ENCODE measurements around the gene SAMD3.
A peak's percentile ranks its signal among the peaks of the same experiment; 100 is the strongest.

Gene SAMD3

DNA sequence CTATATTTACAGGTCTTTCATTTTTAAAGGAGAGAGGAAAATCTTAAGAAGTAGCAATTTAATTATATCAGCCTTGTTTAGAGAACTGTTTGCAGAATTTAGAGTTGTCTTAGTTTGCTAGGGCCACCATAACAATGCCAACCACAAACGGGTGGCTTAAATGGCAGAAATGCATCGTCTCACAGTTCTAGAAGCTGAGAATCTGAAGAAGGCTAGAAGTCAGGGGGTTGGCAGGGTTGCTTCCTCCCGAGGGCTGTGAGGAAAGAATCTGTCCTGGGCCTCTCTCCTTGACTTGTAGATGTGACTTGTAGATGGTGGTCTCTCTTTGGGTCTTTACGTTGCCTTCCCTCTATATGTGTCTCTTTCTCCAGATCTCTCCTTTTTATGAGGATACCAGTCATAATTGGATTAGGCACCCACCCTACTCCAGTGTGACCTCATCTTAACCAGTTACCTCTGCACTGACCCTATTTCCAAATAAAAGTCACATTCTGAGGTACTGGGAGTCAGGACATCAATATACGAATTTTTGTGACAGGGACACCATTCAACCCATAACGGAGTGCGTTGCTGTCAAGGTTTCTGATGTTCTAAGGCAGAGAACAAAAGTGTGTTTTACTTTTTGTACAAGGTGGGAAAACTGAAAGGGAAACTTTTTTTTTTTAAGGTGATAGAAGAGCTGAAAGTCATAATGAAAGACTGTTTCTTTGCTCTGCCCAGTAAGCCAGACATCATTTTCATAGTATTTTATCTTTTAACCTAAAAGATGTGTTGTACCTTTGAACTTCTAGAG lies 84.4 kb downstream of the SAMD3 start:
- Histone ChIP-seq H3K9me3 (ENCODE audit: control insufficient read depth in 1 of 2, low read length in 2 of 2) (no peaks in the 10 kb centered on the region), H3K27ac (ENCODE audit: low read depth, low read length) (no peak overlapping the region), H3K4me3 (ENCODE audit: low read depth in 1 of 2, low read length in 2 of 2) (no peak overlapping the region), H3K36me3 (ENCODE audit: control insufficient read depth in 1 of 2, insufficient read depth in 2 of 2, low read length in 2 of 2) (peaks cover 0 to 3% of the 10 kb centered on the region in 2 donors), H3K4me1 (ENCODE audit: control insufficient read depth in 1 of 2, insufficient read depth in 2 of 2, low read length in 2 of 2) (no peaks in the 10 kb centered on the region), H3K9ac (ENCODE audit: low read depth in 1 of 2, low read length in 2 of 2) (no peak overlapping the region), H3K27me3 (ENCODE audit: control insufficient read depth in 1 of 2, insufficient read depth in 2 of 2, low read length in 2 of 2) (no peaks in the 10 kb centered on the region)

DNA sequence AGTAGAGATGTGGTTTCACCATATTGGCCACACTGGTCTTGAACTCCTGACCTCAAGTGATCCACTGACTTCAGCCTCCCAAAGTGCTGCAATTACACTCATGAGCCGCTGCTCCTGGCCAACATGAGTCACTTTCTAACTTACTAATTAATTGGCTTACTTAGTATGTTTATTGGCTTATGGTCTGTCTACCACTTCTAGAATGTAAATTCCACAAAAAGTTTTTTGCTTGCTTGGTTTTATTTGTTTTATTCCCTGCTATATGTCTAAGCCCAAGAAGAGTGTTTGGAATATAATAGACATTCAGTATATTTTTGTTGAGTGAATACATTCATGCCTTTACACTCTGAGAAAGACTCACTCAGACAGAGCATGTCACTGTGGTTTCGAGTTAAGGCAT lies 86.0 kb downstream of the SAMD3 start:
- no peak overlapping the region for H3K27ac ChIP-seq (ENCODE audit: low read depth, low read length)
- no peak overlapping the region for H3K9ac ChIP-seq (ENCODE audit: low read depth in 1 of 2, low read length in 2 of 2)
- H3K4me3 ChIP-seq (ENCODE audit: low read depth in 1 of 2, low read length in 2 of 2) = no peak overlapping the region
- H3K36me3 ChIP-seq (ENCODE audit: control insufficient read depth in 1 of 2, insufficient read depth in 2 of 2, low read length in 2 of 2) = peaks cover 0 to 3% of the 10 kb centered on the region in 2 donors
- peaks cover 0 to 7% of the 10 kb centered on the region in 2 donors for H3K4me1 ChIP-seq (ENCODE audit: control insufficient read depth in 1 of 2, insufficient read depth in 2 of 2, low read length in 2 of 2)
- H3K9me3 ChIP-seq (ENCODE audit: control insufficient read depth in 1 of 2, low read length in 2 of 2) = no peaks in the 10 kb centered on the region
- no peaks in the 10 kb centered on the region for H3K27me3 ChIP-seq (ENCODE audit: control insufficient read depth in 1 of 2, insufficient read depth in 2 of 2, low read length in 2 of 2)

DNA sequence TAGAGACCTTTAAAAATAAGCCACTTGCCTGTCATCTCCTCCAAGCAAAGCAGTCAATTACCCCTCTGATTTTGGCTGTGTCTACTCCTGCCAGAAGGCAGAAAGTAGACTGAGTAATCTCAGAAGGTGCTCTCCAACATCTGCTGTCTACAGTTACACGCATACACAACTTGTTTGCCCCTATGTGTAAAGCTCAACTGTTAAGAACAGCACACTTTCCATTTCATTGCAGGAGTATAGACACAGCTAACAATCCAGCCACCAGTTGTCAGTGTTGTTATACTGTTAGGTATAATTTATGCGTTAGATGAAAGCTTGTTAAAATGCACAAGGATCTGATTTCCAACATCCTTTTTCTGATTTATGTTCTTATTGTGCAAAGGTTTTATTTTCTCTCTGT lies 88.2 kb downstream of the SAMD3 start:
- peaks cover 0 to 3% of the 10 kb centered on the region in 2 donors for H3K36me3 ChIP-seq (ENCODE audit: control insufficient read depth in 1 of 2, insufficient read depth in 2 of 2, low read length in 2 of 2)
- H3K27ac ChIP-seq (ENCODE audit: low read depth, low read length) = no peak overlapping the region
- H3K4me3 ChIP-seq (ENCODE audit: low read depth in 1 of 2, low read length in 2 of 2) = no peak overlapping the region
- peaks cover 0 to 7% of the 10 kb centered on the region in 2 donors for H3K4me1 ChIP-seq (ENCODE audit: control insufficient read depth in 1 of 2, insufficient read depth in 2 of 2, low read length in 2 of 2)
- no peaks in the 10 kb centered on the region for H3K27me3 ChIP-seq (ENCODE audit: control insufficient read depth in 1 of 2, insufficient read depth in 2 of 2, low read length in 2 of 2)
- H3K9ac ChIP-seq (ENCODE audit: low read depth in 1 of 2, low read length in 2 of 2) = no peak overlapping the region
- no peaks in the 10 kb centered on the region for H3K9me3 ChIP-seq (ENCODE audit: control insufficient read depth in 1 of 2, low read length in 2 of 2)

DNA sequence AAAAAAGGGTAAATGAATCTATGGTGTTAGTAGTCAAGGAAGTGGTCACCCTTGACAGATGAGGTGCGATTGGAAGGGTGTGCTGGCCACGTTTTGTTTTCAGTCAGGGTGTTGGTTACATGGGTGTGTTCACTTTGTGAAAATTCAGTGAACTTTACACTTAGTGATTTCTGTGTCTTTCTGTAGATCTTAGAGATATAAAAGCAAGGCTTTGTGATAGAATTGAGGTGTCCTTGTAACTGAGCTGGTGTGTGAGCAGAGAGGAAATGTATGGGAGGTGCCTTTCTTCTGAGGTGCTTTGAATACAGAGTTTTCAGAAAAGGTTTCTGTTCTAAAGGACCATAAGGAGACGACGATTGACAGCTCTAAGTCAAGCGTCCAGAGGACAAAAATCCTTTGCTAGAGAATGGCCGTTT lies 90.5 kb downstream of the SAMD3 start:
- Histone ChIP-seq H3K9ac (ENCODE audit: low read depth in 1 of 2, low read length in 2 of 2) (no peak overlapping the region), H3K9me3 (ENCODE audit: control insufficient read depth in 1 of 2, low read length in 2 of 2) (no peaks in the 10 kb centered on the region), H3K27me3 (ENCODE audit: control insufficient read depth in 1 of 2, insufficient read depth in 2 of 2, low read length in 2 of 2) (no peaks in the 10 kb centered on the region), H3K27ac (ENCODE audit: low read depth, low read length) (no peak overlapping the region), H3K4me1 (ENCODE audit: control insufficient read depth in 1 of 2, insufficient read depth in 2 of 2, low read length in 2 of 2) (peaks cover 0 to 7% of the 10 kb centered on the region in 2 donors), H3K36me3 (ENCODE audit: control insufficient read depth in 1 of 2, insufficient read depth in 2 of 2, low read length in 2 of 2) (peaks cover 0 to 3% of the 10 kb centered on the region in 2 donors), H3K4me3 (ENCODE audit: low read depth in 1 of 2, low read length in 2 of 2) (peak overlapping the region in 1 of 2 donors; percentile 3)

DNA sequence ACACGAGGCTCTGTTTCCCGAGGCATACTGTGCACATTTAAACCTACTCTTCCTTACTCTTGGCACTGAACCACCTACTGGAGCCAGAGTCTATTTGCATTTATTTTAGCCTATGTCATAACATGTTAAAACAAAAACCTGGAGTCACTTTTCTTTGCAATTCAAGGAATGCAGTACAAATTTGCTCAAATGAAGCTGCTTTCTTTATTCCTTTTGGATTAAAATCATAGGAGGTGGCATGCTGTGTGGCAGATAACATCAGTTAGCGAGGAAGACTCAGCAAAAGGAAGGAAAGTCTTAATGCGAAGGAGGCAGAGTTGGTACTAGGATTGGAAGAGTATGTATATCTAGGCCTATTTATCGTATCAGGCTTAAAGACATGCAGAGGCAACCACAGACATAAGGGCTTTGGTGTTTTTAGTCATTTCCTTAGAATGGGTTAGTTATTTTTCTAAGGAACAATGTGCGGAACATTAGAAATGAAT lies 92.9 kb downstream of the SAMD3 start:
- Histone ChIP-seq H3K4me3 (ENCODE audit: low read depth in 1 of 2, low read length in 2 of 2) (no peak overlapping the region), H3K27ac (ENCODE audit: low read depth, low read length) (no peak overlapping the region), H3K9ac (ENCODE audit: low read depth in 1 of 2, low read length in 2 of 2) (no peak overlapping the region), H3K27me3 (ENCODE audit: control insufficient read depth in 1 of 2, insufficient read depth in 2 of 2, low read length in 2 of 2) (no peaks in the 10 kb centered on the region), H3K4me1 (ENCODE audit: control insufficient read depth in 1 of 2, insufficient read depth in 2 of 2, low read length in 2 of 2) (peaks cover 0 to 7% of the 10 kb centered on the region in 2 donors), H3K36me3 (ENCODE audit: control insufficient read depth in 1 of 2, insufficient read depth in 2 of 2, low read length in 2 of 2) (no peaks in the 10 kb centered on the region), H3K9me3 (ENCODE audit: control insufficient read depth in 1 of 2, low read length in 2 of 2) (no peaks in the 10 kb centered on the region)

DNA sequence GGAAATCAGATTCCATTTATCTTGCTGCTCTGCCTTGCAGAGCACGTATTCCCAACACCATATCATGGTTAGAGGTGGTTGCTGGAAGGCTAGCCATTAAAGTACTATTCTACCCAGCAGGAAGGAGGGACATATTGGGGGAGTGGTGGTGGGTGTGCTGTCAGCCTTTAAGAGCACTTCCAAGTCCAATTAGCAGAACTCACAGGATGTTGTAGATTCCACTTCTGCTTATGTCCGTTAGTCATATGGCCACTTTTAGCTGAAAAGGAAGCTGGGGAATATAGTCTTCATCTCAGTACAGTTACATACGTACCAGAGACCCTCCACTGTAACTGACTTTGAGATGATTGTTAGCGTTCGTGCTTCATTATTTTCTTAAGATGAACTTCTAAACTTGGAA lies 94.4 kb downstream of the SAMD3 start:
- Histone ChIP-seq H3K27ac (ENCODE audit: low read depth, low read length) (no peak overlapping the region), H3K4me1 (ENCODE audit: control insufficient read depth in 1 of 2, insufficient read depth in 2 of 2, low read length in 2 of 2) (peaks cover 0 to 7% of the 10 kb centered on the region in 2 donors), H3K27me3 (ENCODE audit: control insufficient read depth in 1 of 2, insufficient read depth in 2 of 2, low read length in 2 of 2) (no peaks in the 10 kb centered on the region), H3K36me3 (ENCODE audit: control insufficient read depth in 1 of 2, insufficient read depth in 2 of 2, low read length in 2 of 2) (no peaks in the 10 kb centered on the region), H3K4me3 (ENCODE audit: low read depth in 1 of 2, low read length in 2 of 2) (no peak overlapping the region), H3K9me3 (ENCODE audit: control insufficient read depth in 1 of 2, low read length in 2 of 2) (no peaks in the 10 kb centered on the region), H3K9ac (ENCODE audit: low read depth in 1 of 2, low read length in 2 of 2) (no peak overlapping the region)

DNA sequence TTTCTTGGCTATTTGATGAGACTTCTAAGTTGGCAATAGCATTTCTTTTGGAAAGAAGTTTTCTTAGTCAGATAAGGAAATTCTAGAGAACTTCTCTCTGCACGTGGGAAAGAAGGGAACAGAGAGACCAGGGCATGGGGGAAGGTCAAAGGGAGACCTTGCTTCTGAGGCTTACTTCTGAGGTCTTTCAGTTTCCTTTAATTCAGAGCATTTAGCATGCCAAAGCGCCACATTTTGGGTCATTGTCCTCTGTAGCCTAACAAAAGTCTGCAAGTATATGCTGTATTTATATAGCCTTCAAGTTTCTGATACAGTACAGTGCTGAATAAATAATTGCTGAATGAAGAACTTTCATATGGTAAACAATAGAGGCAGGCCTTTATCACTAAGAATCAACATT lies 95.6 kb downstream of the SAMD3 start:
- Histone ChIP-seq H3K36me3 (ENCODE audit: control insufficient read depth in 1 of 2, insufficient read depth in 2 of 2, low read length in 2 of 2) (no peaks in the 10 kb centered on the region), H3K4me3 (ENCODE audit: low read depth in 1 of 2, low read length in 2 of 2) (no peak overlapping the region), H3K27me3 (ENCODE audit: control insufficient read depth in 1 of 2, insufficient read depth in 2 of 2, low read length in 2 of 2) (no peaks in the 10 kb centered on the region)

DNA sequence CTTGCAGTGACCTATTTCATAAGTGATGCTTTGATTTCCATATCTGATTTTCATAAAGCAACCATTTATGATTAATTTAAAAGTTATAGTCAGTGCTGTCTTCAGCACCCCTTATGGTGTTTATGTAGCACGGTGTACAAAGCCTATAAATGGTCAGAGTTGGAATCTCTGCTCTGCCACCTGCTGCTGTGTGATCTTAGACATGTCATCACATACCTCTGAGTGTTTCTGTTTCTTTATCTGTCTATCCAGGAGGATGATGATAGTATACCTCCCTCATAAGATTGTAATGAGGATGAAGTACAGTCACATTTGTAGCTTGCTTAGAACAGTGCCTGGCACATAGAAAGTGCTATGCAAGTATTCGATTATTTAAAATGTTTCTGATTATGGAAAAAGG lies 100.5 kb downstream of the SAMD3 start:
- Histone ChIP-seq H3K9ac (ENCODE audit: low read depth in 1 of 2, low read length in 2 of 2) (no peak overlapping the region), H3K27ac (ENCODE audit: low read depth, low read length) (no peak overlapping the region), H3K4me1 (ENCODE audit: control insufficient read depth in 1 of 2, insufficient read depth in 2 of 2, low read length in 2 of 2) (no peaks in the 10 kb centered on the region), H3K4me3 (ENCODE audit: low read depth in 1 of 2, low read length in 2 of 2) (no peak overlapping the region), H3K36me3 (ENCODE audit: control insufficient read depth in 1 of 2, insufficient read depth in 2 of 2, low read length in 2 of 2) (no peaks in the 10 kb centered on the region), H3K27me3 (ENCODE audit: control insufficient read depth in 1 of 2, insufficient read depth in 2 of 2, low read length in 2 of 2) (no peaks in the 10 kb centered on the region), H3K9me3 (ENCODE audit: control insufficient read depth in 1 of 2, low read length in 2 of 2) (no peaks in the 10 kb centered on the region)

More for the DNA sequence above, 95.6 kb downstream of the SAMD3 start:
- Histone ChIP-seq H3K9me3 (ENCODE audit: control insufficient read depth in 1 of 2, low read length in 2 of 2) (no peaks in the 10 kb centered on the region), H3K4me1 (ENCODE audit: control insufficient read depth in 1 of 2, insufficient read depth in 2 of 2, low read length in 2 of 2) (peaks cover 0 to 3% of the 10 kb centered on the region in 2 donors), H3K27ac (ENCODE audit: low read depth, low read length) (peak overlapping the region; percentile 23), H3K9ac (ENCODE audit: low read depth in 1 of 2, low read length in 2 of 2) (no peak overlapping the region)

DNA sequence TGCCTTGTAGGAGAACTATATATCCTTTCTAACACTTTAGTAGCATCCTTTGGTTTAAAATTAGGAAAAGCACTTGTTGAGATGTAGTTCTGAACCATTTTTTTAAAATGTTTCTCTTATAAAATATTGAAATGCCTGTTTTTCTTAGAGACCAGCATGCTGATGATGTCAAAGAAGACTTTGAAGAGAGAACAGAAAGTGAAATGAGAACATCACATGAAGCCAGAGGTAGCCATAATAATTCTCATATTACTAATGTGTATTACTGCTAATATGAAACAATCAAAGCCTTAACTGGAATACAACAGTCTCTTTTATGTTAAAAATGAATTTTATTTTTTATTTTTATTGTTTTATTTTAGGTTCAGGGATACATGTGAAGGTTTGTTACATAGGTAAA lies 102.0 kb downstream of the SAMD3 start:
- H3K4me1 ChIP-seq (ENCODE audit: control insufficient read depth in 1 of 2, insufficient read depth in 2 of 2, low read length in 2 of 2) = no peaks in the 10 kb centered on the region
- H3K9me3 ChIP-seq (ENCODE audit: control insufficient read depth in 1 of 2, low read length in 2 of 2) = no peaks in the 10 kb centered on the region
- no peaks in the 10 kb centered on the region for H3K27me3 ChIP-seq (ENCODE audit: control insufficient read depth in 1 of 2, insufficient read depth in 2 of 2, low read length in 2 of 2)
- H3K4me3 ChIP-seq (ENCODE audit: low read depth in 1 of 2, low read length in 2 of 2) = no peak overlapping the region
- no peak overlapping the region for H3K9ac ChIP-seq (ENCODE audit: low read depth in 1 of 2, low read length in 2 of 2)
- no peaks in the 10 kb centered on the region for H3K36me3 ChIP-seq (ENCODE audit: control insufficient read depth in 1 of 2, insufficient read depth in 2 of 2, low read length in 2 of 2)
- H3K27ac ChIP-seq (ENCODE audit: low read depth, low read length) = no peak overlapping the region

DNA sequence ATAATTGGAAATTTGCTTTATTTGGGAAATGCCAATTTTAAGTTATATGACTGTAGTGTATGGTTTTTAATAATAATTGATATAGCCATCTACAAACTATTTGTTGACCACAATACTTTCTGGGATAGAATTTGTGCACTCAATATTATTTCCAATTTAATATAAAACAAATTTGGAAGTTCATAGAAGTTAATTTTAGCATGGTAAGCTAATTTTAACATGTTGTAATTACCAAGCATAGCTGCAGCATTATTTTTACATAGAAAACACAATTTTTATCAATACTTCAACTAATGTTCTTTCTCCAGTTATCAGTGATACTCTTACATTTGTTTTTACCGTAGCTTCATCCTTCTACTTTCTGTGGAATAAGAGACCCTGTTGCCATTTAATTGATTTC lies 103.5 kb downstream of the SAMD3 start:
- H3K4me1 ChIP-seq (ENCODE audit: control insufficient read depth in 1 of 2, insufficient read depth in 2 of 2, low read length in 2 of 2) = no peaks in the 10 kb centered on the region
- H3K27me3 ChIP-seq (ENCODE audit: control insufficient read depth in 1 of 2, insufficient read depth in 2 of 2, low read length in 2 of 2) = no peaks in the 10 kb centered on the region
- no peak overlapping the region for H3K27ac ChIP-seq (ENCODE audit: low read depth, low read length)
- no peaks in the 10 kb centered on the region for H3K9me3 ChIP-seq (ENCODE audit: control insufficient read depth in 1 of 2, low read length in 2 of 2)
- H3K4me3 ChIP-seq (ENCODE audit: low read depth in 1 of 2, low read length in 2 of 2) = no peak overlapping the region
- H3K9ac ChIP-seq (ENCODE audit: low read depth in 1 of 2, low read length in 2 of 2) = no peak overlapping the region
- H3K36me3 ChIP-seq (ENCODE audit: control insufficient read depth in 1 of 2, insufficient read depth in 2 of 2, low read length in 2 of 2) = no peaks in the 10 kb centered on the region

Measured in duodenal mucosa (tissue), 2 donors.